Fibroblast of lung (primary cell): ENCODE data around the gene EFNA2.

Source experiments
- EZH2 ChIP-seq: IDR thresholded peaks from 2 replicates; pipeline ENCODE4 v1.5.1; 2012; ENCODE audit warnings: low read length, control low read depth, mild to moderate bottlenecking; ENCODE audit errors: missing control alignments
- TF ChIP-seq, protein P1 (sequence below), 2 donors: IDR thresholded peaks in 1 of 2; conservative IDR thresholded peaks in 1 of 2; 1 replicate in 1 of 2; 2 replicates in 1 of 2; pipeline ENCODE4 v1.5.1; 2011 to 2012; ENCODE audit warnings: low read length in 2 of 2, control low read depth in 1 of 2, inconsistent platforms in 1 of 2, low read depth in 1 of 2, mild to moderate bottlenecking in 1 of 2

DNA sequence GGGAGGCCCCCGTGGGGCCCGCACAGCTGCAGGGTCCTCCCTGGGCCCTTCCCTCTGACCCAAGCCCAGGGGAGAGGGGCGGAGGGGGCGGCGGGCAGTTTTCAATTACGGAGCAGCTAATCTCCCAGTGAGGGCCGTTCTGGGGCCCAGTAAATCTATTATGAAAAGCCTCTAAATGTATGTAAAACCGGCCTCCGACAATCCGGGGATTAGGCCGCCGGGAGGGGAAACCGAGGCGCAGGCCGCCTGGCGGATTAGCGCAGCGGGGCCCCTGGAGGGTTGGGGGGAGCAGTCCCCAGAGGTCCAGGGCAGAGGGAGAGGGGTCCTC, 25.1 kb downstream of the EFNA2 start:
- TF ChIP-seq, protein P1, sequence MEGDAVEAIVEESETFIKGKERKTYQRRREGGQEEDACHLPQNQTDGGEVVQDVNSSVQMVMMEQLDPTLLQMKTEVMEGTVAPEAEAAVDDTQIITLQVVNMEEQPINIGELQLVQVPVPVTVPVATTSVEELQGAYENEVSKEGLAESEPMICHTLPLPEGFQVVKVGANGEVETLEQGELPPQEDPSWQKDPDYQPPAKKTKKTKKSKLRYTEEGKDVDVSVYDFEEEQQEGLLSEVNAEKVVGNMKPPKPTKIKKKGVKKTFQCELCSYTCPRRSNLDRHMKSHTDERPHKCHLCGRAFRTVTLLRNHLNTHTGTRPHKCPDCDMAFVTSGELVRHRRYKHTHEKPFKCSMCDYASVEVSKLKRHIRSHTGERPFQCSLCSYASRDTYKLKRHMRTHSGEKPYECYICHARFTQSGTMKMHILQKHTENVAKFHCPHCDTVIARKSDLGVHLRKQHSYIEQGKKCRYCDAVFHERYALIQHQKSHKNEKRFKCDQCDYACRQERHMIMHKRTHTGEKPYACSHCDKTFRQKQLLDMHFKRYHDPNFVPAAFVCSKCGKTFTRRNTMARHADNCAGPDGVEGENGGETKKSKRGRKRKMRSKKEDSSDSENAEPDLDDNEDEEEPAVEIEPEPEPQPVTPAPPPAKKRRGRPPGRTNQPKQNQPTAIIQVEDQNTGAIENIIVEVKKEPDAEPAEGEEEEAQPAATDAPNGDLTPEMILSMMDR (conservative IDR thresholded peaks at IDR 0.05 in 1 of 2, IDR thresholded peaks at IDR 0.05 in 1 of 2; ENCODE audit: low read depth in 1 of 2, low read length in 2 of 2) = no peak
- no peak for TF ChIP-seq EZH2
